Gastrocnemius medialis (tissue), 4 donors: ENCODE data around the gene CSF2RB. TPM values are rescaled to one million over a fixed set of nuclear protein-coding genes. Genes with fewer than 3 reads are reported as not detected.

Source experiments
- ATAC-seq, 2 donors: fragments of 150-250 bp; one replicate each; pipeline ENCODE4 v1.9.1; 2016
- DNase-seq, 2 donors: peaks; one replicate each; pipeline ENCODE4 v3.0.0-alpha.2; 2019
- H3K27ac ChIP-seq, 4 donors: fragments of 200-600 bp; sonication (generic); 1 replicate in 1 of 4; 2 replicates in 3 of 4; pipeline ENCODE4 v1.5.1; 2016 to 2018; ENCODE audit warnings: mild to moderate bottlenecking in 2 of 4, moderate library complexity in 1 of 4
- H3K27me3 ChIP-seq, 3 donors: fragments of 200-600 bp; sonication (generic) in 2 of 3; 1 replicate in 1 of 3; 2 replicates in 2 of 3; pipeline versions ENCODE4 v1.5.1 to v1.6.0; 2016 to 2019; ENCODE audit warnings: mild to moderate bottlenecking in 1 of 3, moderate library complexity in 1 of 3
- H3K36me3 ChIP-seq, 2 donors: fragments of 200-600 bp; sonication (generic) in 1 of 2; one replicate each; pipeline ENCODE4 v1.5.1; 2017 to 2018
- H3K4me1 ChIP-seq, 2 donors: fragments of 200-600 bp; sonication (generic) in 1 of 2; one replicate each; pipeline ENCODE4 v1.5.1; 2016 to 2017; ENCODE audit warnings: mild to moderate bottlenecking in 2 of 2
- H3K4me3 ChIP-seq, 4 donors: fragments of 200-600 bp; sonication (generic) in 3 of 4; 1 replicate in 1 of 4; 2 replicates in 3 of 4; pipeline ENCODE4 v1.5.1; 2016 to 2019; ENCODE audit warnings: mild to moderate bottlenecking in 2 of 4
- H3K9me3 ChIP-seq, 3 donors: fragments of 200-600 bp; sonication (generic) in 2 of 3; 1 replicate in 1 of 3; 2 replicates in 2 of 3; pipeline ENCODE4 v1.5.1; 2016 to 2019
- POLR2A ChIP-seq, 2 donors: fragments of 450-650 bp; IDR thresholded peaks; one replicate each; pipeline ENCODE4 v1.6.1; 2017; ENCODE audit warnings: antibody characterized with exemption in 2 of 2, mild to moderate bottlenecking in 2 of 2, moderate library complexity in 2 of 2
- in situ Hi-C, 4 donors: fragments of 200-750 bp; cut with MboI; loops; one replicate each; pipeline versions ENCODE4 v1.15.0 to v1.8.0; 2017; ENCODE audit warnings: low sequenced_read_pairs in 4 of 4
- intact Hi-C: fragments of 100-400 bp; cut with DNase I; formaldehyde crosslinking; loops from one replicate; pipeline ENCODE4 v1.15.1; 2023; ENCODE audit warnings: low total_unique reads
- total RNA-seq, 4 donors: library from RNA; depleted of rRNA; stranded (reverse); fragments of >200 nt; gene quantifications; one replicate each; pipeline versions ENCODE4 v1.1.0 to v1.2.3, GENCODE V29; 2016
- TF ChIP-seq, protein P1 (sequence below), 5 experiments: fragments of 450-650 bp in 3 of 5; fragments of 200-600 bp in 2 of 5; sonication (generic) in 2 of 5; IDR thresholded peaks in 4 of 5; conservative IDR thresholded peaks in 1 of 5; 1 replicate in 4 of 5; 2 replicates in 1 of 5; pipeline ENCODE4 v1.5.1; 2016 to 2019; ENCODE audit warnings: antibody characterized with exemption in 5 of 5, mild to moderate bottlenecking in 3 of 5, moderate library complexity in 3 of 5

CSF2RB gene
- total RNA-seq, 4 donors from 2014 or later, result 1.2 to 2.0 (median 1.6) TPM

DNA sequence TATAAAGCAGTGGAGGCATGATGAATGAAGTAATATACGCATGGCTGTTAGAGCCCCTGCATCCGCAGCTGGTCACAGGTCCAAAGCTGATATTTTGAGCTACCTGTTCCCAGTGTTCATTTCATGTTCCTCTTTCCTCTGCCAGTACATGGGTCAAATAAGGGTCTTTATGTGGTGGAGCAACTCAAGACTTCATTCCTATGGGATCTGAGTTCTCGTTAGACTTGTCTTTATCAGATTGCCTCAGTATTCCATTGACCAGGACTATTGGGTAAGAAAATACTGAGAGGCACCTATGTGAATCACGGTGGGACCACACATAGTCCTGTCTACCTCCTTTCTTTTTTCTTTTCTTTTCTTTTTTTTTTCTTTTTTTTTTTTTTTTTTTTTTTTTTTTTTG, 27.4 kb upstream of the CSF2RB start:
- DNase-seq, result no peak
- in situ Hi-C loops (no loop called here), intact Hi-C loops (no loop called here)
- no peak for ATAC-seq
- Histone ChIP-seq H3K4me3 (no peak overlapping the region), H3K4me1 (no peaks in the 10 kb centered on the region), H3K27me3 (peaks cover 0 to 14% (median 13%) of the 10 kb centered on the region in 3 donors), H3K27ac (no peak overlapping the region), H3K9me3 (peaks cover 0 to 4% (median 0%) of the 10 kb centered on the region in 3 donors), H3K36me3 (no peaks in the 10 kb centered on the region)
- TF ChIP-seq, protein P1, sequence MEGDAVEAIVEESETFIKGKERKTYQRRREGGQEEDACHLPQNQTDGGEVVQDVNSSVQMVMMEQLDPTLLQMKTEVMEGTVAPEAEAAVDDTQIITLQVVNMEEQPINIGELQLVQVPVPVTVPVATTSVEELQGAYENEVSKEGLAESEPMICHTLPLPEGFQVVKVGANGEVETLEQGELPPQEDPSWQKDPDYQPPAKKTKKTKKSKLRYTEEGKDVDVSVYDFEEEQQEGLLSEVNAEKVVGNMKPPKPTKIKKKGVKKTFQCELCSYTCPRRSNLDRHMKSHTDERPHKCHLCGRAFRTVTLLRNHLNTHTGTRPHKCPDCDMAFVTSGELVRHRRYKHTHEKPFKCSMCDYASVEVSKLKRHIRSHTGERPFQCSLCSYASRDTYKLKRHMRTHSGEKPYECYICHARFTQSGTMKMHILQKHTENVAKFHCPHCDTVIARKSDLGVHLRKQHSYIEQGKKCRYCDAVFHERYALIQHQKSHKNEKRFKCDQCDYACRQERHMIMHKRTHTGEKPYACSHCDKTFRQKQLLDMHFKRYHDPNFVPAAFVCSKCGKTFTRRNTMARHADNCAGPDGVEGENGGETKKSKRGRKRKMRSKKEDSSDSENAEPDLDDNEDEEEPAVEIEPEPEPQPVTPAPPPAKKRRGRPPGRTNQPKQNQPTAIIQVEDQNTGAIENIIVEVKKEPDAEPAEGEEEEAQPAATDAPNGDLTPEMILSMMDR (IDR thresholded peaks at IDR 0.05 in 4 of 5, conservative IDR thresholded peaks at IDR 0.05 in 1 of 5), result no peak
- TF ChIP-seq POLR2A (IDR thresholded peaks at IDR 0.05), result no peak

DNA sequence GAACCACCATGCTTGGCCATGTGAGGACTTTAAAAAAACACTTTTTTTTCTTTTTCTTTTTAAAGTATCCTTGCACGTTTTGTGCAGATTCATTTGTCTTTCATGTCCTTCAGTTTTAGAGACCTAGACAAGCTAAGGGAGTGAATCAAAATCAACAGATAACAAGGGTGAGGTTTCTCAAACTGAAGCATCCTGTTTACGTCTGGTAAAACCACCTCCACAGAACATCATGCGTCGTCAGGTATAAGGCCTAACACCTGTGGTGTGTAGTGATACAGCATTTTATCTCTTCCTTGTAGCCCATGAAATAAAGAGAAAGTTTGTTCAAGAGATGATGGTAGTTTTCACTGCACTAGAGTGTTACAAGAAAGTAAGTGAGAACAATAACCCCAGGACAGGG, 26.3 kb upstream of the CSF2RB start:
- TF ChIP-seq, protein P1 (IDR thresholded peaks at IDR 0.05 in 4 of 5, conservative IDR thresholded peaks at IDR 0.05 in 1 of 5), result no peak
- no peak for TF ChIP-seq POLR2A (IDR thresholded peaks at IDR 0.05)
- Histone ChIP-seq H3K4me3 (no peak overlapping the region), H3K4me1 (no peaks in the 10 kb centered on the region), H3K27ac (no peak overlapping the region), H3K36me3 (no peaks in the 10 kb centered on the region), H3K9me3 (no peaks in the 10 kb centered on the region), H3K27me3 (peaks cover 0 to 14% (median 13%) of the 10 kb centered on the region in 3 donors)
- ATAC-seq (no peak), DNase-seq (no peak)
- in situ Hi-C loops (no loop called here), intact Hi-C loops (no loop called here)

DNA sequence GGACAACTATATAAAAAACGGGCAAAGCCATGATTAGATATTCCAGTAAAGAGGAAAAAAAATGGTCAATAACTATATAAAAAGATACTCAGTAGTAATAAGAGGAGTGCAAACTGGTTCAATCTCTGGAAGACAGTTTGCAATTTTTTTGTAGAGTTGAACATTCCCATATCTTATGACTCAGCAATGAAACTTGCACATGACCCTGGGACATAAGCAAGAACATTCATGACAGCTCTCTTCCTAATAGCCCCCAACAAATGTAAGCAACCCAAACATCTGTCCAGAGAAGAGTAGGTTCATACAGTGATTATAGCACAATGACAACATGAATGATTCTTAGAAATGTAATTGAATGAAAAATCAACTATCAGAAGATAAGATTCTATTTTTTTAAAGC, 21.8 kb upstream of the CSF2RB start:
- Histone ChIP-seq H3K27me3 (peaks cover 0 to 5% (median 4%) of the 10 kb centered on the region in 3 donors), H3K4me3 (no peak overlapping the region), H3K36me3 (no peaks in the 10 kb centered on the region), H3K9me3 (no peaks in the 10 kb centered on the region), H3K27ac (no peak overlapping the region), H3K4me1 (no peaks in the 10 kb centered on the region)
- DNase-seq, result no peak
- in situ Hi-C loops (no loop called here), intact Hi-C loops (no loop called here)
- no peak for ATAC-seq
- TF ChIP-seq POLR2A (IDR thresholded peaks at IDR 0.05), result no peak
- TF ChIP-seq, protein P1 (IDR thresholded peaks at IDR 0.05 in 4 of 5, conservative IDR thresholded peaks at IDR 0.05 in 1 of 5), result no peak

DNA sequence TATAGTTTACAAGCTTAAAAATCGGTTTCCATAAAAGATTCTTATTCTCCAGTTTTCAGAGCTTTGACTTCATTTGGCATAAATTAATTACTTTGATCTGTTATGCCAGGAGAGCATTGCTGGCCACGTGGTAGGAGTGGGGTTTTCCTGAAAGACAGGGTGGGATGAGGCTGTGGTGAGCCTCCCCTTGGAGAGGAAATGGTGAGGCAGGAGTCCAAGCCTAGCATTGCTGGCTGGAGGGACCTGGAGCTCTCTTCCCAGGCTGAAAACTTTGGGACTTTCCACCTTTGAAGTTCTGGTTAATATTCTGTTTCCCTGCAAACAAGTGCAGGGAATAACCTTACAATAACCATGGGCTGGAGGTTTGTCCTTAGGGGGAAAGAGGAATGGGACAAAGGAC, 21.1 kb upstream of the CSF2RB start:
- no peaks in the 10 kb centered on the region for H3K4me1 ChIP-seq
- H3K36me3 ChIP-seq, result no peaks in the 10 kb centered on the region
- H3K27ac ChIP-seq, result no peak overlapping the region
- intact Hi-C loops (no loop called here), in situ Hi-C loops (no loop called here)
- no peak for DNase-seq
- ATAC-seq, result no peak
- TF ChIP-seq, protein P1 (IDR thresholded peaks at IDR 0.05 in 4 of 5, conservative IDR thresholded peaks at IDR 0.05 in 1 of 5), result no peak
- no peak for TF ChIP-seq POLR2A (IDR thresholded peaks at IDR 0.05)
- no peak overlapping the region for H3K4me3 ChIP-seq
- peaks cover 0 to 5% (median 0%) of the 10 kb centered on the region in 3 donors for H3K27me3 ChIP-seq
- no peaks in the 10 kb centered on the region for H3K9me3 ChIP-seq

DNA sequence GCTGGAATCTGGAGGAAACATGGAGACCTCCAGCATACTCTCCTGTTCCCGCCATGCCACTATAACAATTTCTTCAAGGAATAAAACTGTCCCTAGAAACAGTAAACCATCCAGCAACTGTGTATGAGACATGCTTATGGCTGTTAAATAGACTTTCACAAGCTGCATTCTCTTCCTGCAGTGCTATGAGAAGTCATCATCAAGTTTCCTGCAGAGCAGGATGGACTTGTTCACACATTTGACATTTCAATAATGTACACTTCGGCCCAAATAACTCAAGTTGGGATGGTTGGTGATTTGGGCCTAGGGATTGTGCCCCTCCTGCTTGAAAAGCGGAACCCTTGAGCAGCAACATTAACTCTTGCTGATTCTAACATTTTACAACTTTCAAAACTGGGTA, 20.2 kb upstream of the CSF2RB start:
- Histone ChIP-seq H3K4me3 (no peak overlapping the region), H3K4me1 (no peaks in the 10 kb centered on the region), H3K9me3 (no peaks in the 10 kb centered on the region), H3K36me3 (no peaks in the 10 kb centered on the region), H3K27me3 (peaks cover 0 to 5% (median under 1%) of the 10 kb centered on the region in 3 donors), H3K27ac (no peak overlapping the region)
- intact Hi-C loops (no loop called here), in situ Hi-C loops (no loop called here)
- TF ChIP-seq POLR2A (IDR thresholded peaks at IDR 0.05), result no peak
- TF ChIP-seq, protein P1 (IDR thresholded peaks at IDR 0.05 in 4 of 5, conservative IDR thresholded peaks at IDR 0.05 in 1 of 5), result no peak
- no peak for DNase-seq
- ATAC-seq, result no peak
